ENCODE data around the gene TERT. TPM values are rescaled to one million over a fixed set of nuclear protein-coding genes. Genes with fewer than 3 reads are reported as not detected.
A peak's percentile ranks its signal among the peaks of the same experiment; 100 is the strongest.
"Not testable (repeated sequence)": the region's sequence is repeated elsewhere in the genome, so short reads cannot be mapped to it uniquely, and the experiment has no call there.

TERT gene
- total RNA-seq, 1 donor from 2014 or later, result 165 TPM

GRCh38 chr5:1280177-1281037 is 14.5 kb downstream of the TERT start:
- peak; percentile 24 for DNase-seq (ENCODE audit: low read depth)

- DNase-seq (ENCODE audit: low read depth), result no peak
Observed at GRCh38 chr5:1279443-1280151, 15.3 kb downstream of the TERT start.

GRCh38 chr5:1278656-1279442 is 16.0 kb downstream of the TERT start:
- DNase-seq (ENCODE audit: low read depth), result peak; percentile 18

GRCh38 chr5:1278216-1278615 is 16.7 kb downstream of the TERT start:
- DNase-seq (ENCODE audit: low read depth), result no peak

GRCh38 chr5:1277781-1278180 is 17.1 kb downstream of the TERT start:
- no peak for DNase-seq (ENCODE audit: low read depth)

GRCh38 chr5:1277331-1277730 is 17.5 kb downstream of the TERT start:
- no peak for DNase-seq (ENCODE audit: low read depth)

- DNase-seq (ENCODE audit: low read depth), result no peak
Observed at GRCh38 chr5:1276930-1277329, 17.9 kb downstream of the TERT start.

- not testable (repeated sequence) for DNase-seq (ENCODE audit: low read depth)
Observed at GRCh38 chr5:1275397-1276391, 19.2 kb downstream of the TERT start.

GRCh38 chr5:1274471-1274870 is 20.4 kb downstream of the TERT start:
- DNase-seq (ENCODE audit: low read depth), result no peak

- no peak for DNase-seq (ENCODE audit: low read depth)
Observed at GRCh38 chr5:1273745-1274144, 21.1 kb downstream of the TERT start.

GRCh38 chr5:1272201-1272600 is 22.7 kb downstream of the TERT start:
- DNase-seq (ENCODE audit: low read depth), result no peak

- DNase-seq (ENCODE audit: low read depth), result no peak
Observed at GRCh38 chr5:1270933-1271914, 23.6 kb downstream of the TERT start.

GRCh38 chr5:1270426-1270825 is 24.4 kb downstream of the TERT start:
- DNase-seq (ENCODE audit: low read depth), result no peak

- no peak for DNase-seq (ENCODE audit: low read depth)
Observed at GRCh38 chr5:1268666-1269065, 26.2 kb downstream of the TERT start.

- DNase-seq (ENCODE audit: low read depth), result no peak
Observed at GRCh38 chr5:1268056-1268455, 26.8 kb downstream of the TERT start.

GRCh38 chr5:1267464-1267863 is 27.4 kb downstream of the TERT start:
- not testable (repeated sequence) for DNase-seq (ENCODE audit: low read depth)

GRCh38 chr5:1266791-1267190 is 28.1 kb downstream of the TERT start:
- DNase-seq (ENCODE audit: low read depth), result no peak

- no peak for DNase-seq (ENCODE audit: low read depth)
Observed at GRCh38 chr5:1265461-1266455, 29.1 kb downstream of the TERT start.

Measured in myocyte (in vitro differentiated cells).